GM12878 (cell line): ENCODE data around the gene NT5C2. TPM values are rescaled to one million over a fixed set of nuclear protein-coding genes. Genes with fewer than 3 reads are reported as not detected.

Experiments used
- CHD1 ChIP-seq: IDR thresholded peaks from 2 replicates; pipeline ENCODE4 v1.6.1; 2012; ENCODE audit warnings: low read depth, low read length, improper control_type of control experiment
- DPF2 ChIP-seq: fragments of 450-650 bp; IDR thresholded peaks from 2 replicates; pipeline ENCODE4 v1.6.1; 2017; ENCODE audit warnings: mild to moderate bottlenecking
- ESRRA ChIP-seq: IDR thresholded peaks from 2 replicates; pipeline ENCODE4 v1.6.1; 2012; ENCODE audit warnings: mild to moderate bottlenecking, low read length, improper control_type of control experiment
- HDAC6 ChIP-seq: fragments of 200-600 bp; sonication (generic); IDR thresholded peaks from one replicate; pipeline ENCODE4 v1.8.0; 2017; ENCODE audit warnings: antibody characterized with exemption; ENCODE audit not compliant: unreplicated experiment
- KDM1A ChIP-seq: fragments of 200-600 bp; sonication (generic); IDR thresholded peaks from 2 replicates; pipeline ENCODE4 v1.6.1; 2016; ENCODE audit warnings: borderline replicate concordance
- MYB ChIP-seq: fragments of 150-350 bp; IDR thresholded peaks from 2 replicates; pipeline ENCODE4 v1.6.1; 2014; ENCODE audit warnings: mild to moderate bottlenecking, low read depth, low read length, borderline replicate concordance
- MYC ChIP-seq: IDR thresholded peaks from 2 replicates; pipeline ENCODE4 v1.6.1; 2011; ENCODE audit warnings: mild to moderate bottlenecking, low read length, moderate library complexity, inconsistent platforms; ENCODE audit not compliant: insufficient read depth, insufficient replicate concordance, insufficient read length, severe bottlenecking
- RELA ChIP-seq: fragments of 450-650 bp; IDR thresholded peaks from 2 replicates; pipeline ENCODE4 v1.8.0; 2014; ENCODE audit warnings: borderline replicate concordance; ENCODE audit not compliant: partially characterized antibody
- RUNX3 ChIP-seq: IDR thresholded peaks from 2 replicates; pipeline ENCODE4 v1.6.1; 2012; ENCODE audit warnings: low read length, inconsistent platforms
- YBX1 ChIP-seq: fragments of 450-650 bp; IDR thresholded peaks from 2 replicates; pipeline ENCODE4 v1.6.1; 2016; ENCODE audit warnings: antibody characterized with exemption
- polyA plus RNA-seq, 11 experiments: library from polyadenylated mRNA; depleted of rRNA in 4 of 11; unstranded in 6 of 11; stranded (reverse) in 5 of 11; fragments of >200 nt; fragmentation: Nextera tagmentation in 4 of 11; fragmentation: Illumina TruSeq in 1 of 11; extraction: Ambion mirVana in 4 of 11; extraction: Trizol in 1 of 11; gene quantifications; 1 replicate in 1 of 11; 2 replicates in 10 of 11; pipeline versions ENCODE4 v1.2.1 to v1.2.3, GENCODE V29; 2011 to 2016; ENCODE audit warnings: inconsistent platforms in 2 of 11, missing spikeins in 2 of 11, low read depth in 1 of 11
- total RNA-seq, 4 experiments: library from RNA; depleted of rRNA in 3 of 4; stranded (reverse); fragments of >200 nt in 3 of 4; fragmentation: Illumina TruSeq in 1 of 4; extraction: Trizol in 1 of 4; gene quantifications; 2 replicates each; pipeline versions ENCODE4 v1.2.1 to v1.2.3, GENCODE V29; 2013 to 2021
- TF ChIP-seq, protein P1 (sequence below): fragments of 450-650 bp; formaldehyde crosslinking; IDR thresholded peaks from 2 replicates; pipeline ENCODE4 v1.4.0; 2022; ENCODE audit warnings: mild to moderate bottlenecking, moderate library complexity
- TF ChIP-seq, protein P2 (sequence below): IDR thresholded peaks from 2 replicates; pipeline ENCODE4 v1.6.1; 2012; ENCODE audit warnings: low read depth, low read length, improper control_type of control experiment
- TF ChIP-seq, protein P3 (sequence below): fragments of 450-650 bp; IDR thresholded peaks from 2 replicates; pipeline ENCODE4 v1.6.1; 2016; ENCODE audit warnings: mild to moderate bottlenecking
- TF ChIP-seq, protein P4 (sequence below): fragments of 450-650 bp; formaldehyde crosslinking; IDR thresholded peaks from 2 replicates; pipeline ENCODE4 v1.4.0; 2020; ENCODE audit warnings: mild to moderate bottlenecking, moderate library complexity
- TF ChIP-seq, protein P5 (sequence below): fragments of 450-650 bp; formaldehyde crosslinking; IDR thresholded peaks from 2 replicates; pipeline ENCODE4 v1.5.0; 2022; ENCODE audit warnings: mild to moderate bottlenecking, missing genetic modification characterization

NT5C2 gene
- total and polyA plus RNA-seq, 10 of the 15 experiments (the other 5 are each of a cell fraction or from before 2014, with no cell fraction given), result 15.8 to 70.1 (median 56.0) TPM

DNA sequence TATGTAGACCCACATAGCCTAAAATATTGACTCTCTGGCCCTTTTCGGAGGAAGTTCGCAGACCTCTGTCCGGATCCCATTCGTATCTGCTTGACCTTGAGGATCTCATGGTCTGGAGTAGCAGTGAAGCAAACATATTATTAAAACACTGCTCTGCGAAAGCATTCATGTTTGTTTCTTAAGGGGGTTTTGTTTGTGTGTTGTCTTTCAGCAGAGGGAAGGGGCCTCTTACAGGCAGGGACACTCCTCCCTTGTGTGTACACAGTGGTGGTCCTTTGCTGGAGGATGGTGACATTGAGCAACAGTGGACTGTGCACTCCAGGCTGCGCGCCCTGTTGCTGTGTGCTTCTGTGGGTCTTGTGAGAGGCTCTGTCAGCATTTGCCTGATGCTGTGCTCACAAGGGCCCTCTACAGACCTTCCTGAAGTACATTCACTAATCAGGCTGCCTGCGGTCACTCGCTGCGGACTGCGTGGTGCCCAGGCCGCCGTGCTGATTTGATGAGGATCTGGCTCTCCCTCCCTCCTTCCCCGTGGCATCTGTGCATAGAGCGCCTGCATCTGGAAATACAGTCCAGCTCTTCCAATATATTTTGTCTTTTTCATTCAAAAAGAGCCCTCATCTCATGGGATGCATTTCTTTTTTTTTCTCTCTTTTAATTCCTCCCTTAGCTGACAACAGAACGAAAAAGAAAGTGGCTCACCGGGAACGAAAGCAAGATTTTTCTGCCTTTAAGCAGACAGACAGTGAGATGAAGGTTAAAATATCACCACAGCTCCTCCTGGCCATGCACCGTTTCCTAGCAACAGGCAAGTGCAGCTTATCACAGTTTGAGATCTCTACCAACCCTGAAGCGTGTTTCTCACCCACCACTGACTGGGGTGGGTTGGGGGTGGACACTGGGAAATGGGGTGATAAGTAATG is 139.2 kb downstream of the NT5C2 start (continued):
- TF ChIP-seq, protein P1, sequence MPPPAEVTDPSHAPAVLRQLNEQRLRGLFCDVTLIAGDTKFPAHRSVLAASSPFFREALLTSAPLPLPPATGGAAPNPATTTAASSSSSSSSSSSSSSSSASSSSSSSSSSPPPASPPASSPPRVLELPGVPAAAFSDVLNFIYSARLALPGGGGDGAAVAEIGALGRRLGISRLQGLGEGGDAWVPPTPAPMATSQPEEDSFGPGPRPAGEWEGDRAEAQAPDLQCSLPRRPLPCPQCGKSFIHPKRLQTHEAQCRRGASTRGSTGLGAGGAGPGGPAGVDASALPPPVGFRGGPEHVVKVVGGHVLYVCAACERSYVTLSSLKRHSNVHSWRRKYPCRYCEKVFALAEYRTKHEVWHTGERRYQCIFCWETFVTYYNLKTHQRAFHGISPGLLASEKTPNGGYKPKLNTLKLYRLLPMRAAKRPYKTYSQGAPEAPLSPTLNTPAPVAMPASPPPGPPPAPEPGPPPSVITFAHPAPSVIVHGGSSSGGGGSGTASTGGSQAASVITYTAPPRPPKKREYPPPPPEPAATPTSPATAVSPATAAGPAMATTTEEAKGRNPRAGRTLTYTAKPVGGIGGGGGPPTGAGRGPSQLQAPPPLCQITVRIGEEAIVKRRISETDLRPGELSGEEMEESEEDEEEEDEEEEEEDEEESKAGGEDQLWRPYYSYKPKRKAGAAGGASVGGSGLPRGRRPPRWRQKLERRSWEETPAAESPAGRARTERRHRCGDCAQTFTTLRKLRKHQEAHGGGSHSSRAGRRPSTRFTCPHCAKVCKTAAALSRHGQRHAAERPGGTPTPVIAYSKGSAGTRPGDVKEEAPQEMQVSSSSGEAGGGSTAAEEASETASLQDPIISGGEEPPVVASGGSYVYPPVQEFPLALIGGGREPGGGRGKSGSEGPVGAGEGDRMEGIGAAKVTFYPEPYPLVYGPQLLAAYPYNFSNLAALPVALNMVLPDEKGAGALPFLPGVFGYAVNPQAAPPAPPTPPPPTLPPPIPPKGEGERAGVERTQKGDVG, result no peak
- TF ChIP-seq CHD1 (no peak), MYB (no peak), DPF2 (no peak), HDAC6 (no peak), RELA (no peak), KDM1A (no peak), MYC (no peak), RUNX3 (no peak), YBX1 (no peak), ESRRA (no peak)
- TF ChIP-seq, protein P2, sequence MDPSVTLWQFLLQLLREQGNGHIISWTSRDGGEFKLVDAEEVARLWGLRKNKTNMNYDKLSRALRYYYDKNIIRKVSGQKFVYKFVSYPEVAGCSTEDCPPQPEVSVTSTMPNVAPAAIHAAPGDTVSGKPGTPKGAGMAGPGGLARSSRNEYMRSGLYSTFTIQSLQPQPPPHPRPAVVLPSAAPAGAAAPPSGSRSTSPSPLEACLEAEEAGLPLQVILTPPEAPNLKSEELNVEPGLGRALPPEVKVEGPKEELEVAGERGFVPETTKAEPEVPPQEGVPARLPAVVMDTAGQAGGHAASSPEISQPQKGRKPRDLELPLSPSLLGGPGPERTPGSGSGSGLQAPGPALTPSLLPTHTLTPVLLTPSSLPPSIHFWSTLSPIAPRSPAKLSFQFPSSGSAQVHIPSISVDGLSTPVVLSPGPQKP, result no peak
- TF ChIP-seq, protein P3, sequence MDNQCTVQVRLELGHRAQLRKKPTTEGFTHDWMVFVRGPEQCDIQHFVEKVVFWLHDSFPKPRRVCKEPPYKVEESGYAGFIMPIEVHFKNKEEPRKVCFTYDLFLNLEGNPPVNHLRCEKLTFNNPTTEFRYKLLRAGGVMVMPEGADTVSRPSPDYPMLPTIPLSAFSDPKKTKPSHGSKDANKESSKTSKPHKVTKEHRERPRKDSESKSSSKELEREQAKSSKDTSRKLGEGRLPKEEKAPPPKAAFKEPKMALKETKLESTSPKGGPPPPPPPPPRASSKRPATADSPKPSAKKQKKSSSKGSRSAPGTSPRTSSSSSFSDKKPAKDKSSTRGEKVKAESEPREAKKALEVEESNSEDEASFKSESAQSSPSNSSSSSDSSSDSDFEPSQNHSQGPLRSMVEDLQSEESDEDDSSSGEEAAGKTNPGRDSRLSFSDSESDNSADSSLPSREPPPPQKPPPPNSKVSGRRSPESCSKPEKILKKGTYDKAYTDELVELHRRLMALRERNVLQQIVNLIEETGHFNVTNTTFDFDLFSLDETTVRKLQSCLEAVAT, result peak; percentile 76; the same call in 1 of the 2 replicates
- TF ChIP-seq, protein P4, sequence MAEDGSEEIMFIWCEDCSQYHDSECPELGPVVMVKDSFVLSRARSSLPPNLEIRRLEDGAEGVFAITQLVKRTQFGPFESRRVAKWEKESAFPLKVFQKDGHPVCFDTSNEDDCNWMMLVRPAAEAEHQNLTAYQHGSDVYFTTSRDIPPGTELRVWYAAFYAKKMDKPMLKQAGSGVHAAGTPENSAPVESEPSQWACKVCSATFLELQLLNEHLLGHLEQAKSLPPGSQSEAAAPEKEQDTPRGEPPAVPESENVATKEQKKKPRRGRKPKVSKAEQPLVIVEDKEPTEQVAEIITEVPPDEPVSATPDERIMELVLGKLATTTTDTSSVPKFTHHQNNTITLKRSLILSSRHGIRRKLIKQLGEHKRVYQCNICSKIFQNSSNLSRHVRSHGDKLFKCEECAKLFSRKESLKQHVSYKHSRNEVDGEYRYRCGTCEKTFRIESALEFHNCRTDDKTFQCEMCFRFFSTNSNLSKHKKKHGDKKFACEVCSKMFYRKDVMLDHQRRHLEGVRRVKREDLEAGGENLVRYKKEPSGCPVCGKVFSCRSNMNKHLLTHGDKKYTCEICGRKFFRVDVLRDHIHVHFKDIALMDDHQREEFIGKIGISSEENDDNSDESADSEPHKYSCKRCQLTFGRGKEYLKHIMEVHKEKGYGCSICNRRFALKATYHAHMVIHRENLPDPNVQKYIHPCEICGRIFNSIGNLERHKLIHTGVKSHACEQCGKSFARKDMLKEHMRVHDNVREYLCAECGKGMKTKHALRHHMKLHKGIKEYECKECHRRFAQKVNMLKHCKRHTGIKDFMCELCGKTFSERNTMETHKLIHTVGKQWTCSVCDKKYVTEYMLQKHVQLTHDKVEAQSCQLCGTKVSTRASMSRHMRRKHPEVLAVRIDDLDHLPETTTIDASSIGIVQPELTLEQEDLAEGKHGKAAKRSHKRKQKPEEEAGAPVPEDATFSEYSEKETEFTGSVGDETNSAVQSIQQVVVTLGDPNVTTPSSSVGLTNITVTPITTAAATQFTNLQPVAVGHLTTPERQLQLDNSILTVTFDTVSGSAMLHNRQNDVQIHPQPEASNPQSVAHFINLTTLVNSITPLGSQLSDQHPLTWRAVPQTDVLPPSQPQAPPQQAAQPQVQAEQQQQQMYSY (CRISPR knock-in tag), result no peak
- TF ChIP-seq, protein P5, sequence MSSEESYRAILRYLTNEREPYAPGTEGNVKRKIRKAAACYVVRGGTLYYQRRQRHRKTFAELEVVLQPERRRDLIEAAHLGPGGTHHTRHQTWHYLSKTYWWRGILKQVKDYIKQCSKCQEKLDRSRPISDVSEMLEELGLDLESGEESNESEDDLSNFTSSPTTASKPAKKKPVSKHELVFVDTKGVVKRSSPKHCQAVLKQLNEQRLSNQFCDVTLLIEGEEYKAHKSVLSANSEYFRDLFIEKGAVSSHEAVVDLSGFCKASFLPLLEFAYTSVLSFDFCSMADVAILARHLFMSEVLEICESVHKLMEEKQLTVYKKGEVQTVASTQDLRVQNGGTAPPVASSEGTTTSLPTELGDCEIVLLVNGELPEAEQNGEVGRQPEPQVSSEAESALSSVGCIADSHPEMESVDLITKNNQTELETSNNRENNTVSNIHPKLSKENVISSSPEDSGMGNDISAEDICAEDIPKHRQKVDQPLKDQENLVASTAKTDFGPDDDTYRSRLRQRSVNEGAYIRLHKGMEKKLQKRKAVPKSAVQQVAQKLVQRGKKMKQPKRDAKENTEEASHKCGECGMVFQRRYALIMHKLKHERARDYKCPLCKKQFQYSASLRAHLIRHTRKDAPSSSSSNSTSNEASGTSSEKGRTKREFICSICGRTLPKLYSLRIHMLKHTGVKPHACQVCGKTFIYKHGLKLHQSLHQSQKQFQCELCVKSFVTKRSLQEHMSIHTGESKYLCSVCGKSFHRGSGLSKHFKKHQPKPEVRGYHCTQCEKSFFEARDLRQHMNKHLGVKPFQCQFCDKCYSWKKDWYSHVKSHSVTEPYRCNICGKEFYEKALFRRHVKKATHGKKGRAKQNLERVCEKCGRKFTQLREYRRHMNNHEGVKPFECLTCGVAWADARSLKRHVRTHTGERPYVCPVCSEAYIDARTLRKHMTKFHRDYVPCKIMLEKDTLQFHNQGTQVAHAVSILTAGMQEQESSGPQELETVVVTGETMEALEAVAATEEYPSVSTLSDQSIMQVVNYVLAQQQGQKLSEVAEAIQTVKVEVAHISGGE (CRISPR knock-in tag), result no peak
